ENCODE measurements around the gene ROPN1L.

ROPN1L gene

GRCh38 chr5:10454591-10455276, 13.1 kb downstream of the ROPN1L start:
- DNase-seq (ENCODE audit: insufficient read length, low spot score): no peak
- TF ChIP-seq POLR2A (IDR thresholded peaks at IDR 0.05; ENCODE audit: low read depth, low read length) (no peak), POLR2AphosphoS5 (IDR thresholded peaks at IDR 0.05; ENCODE audit: low read depth, low read length) (no peak), POU2F2 (IDR thresholded peaks at IDR 0.05; ENCODE audit: low read depth, low read length) (no peak), PAX5 (IDR thresholded peaks at IDR 0.05; ENCODE audit: insufficient read depth, low read length, severe bottlenecking) (no peak), SPI1 (IDR thresholded peaks at IDR 0.05; ENCODE audit: low read depth, low read length) (no peak), TAF1 (IDR thresholded peaks at IDR 0.05; ENCODE audit: low read depth, low read length) (no peak)
- no peak for FAIRE-seq

- DNase-seq (ENCODE audit: insufficient read length, low spot score): no peak
- TF ChIP-seq SPI1 (IDR thresholded peaks at IDR 0.05; ENCODE audit: low read depth, low read length): no peak
- no peak for TF ChIP-seq POLR2A (IDR thresholded peaks at IDR 0.05; ENCODE audit: low read depth, low read length)
- TF ChIP-seq TAF1 (IDR thresholded peaks at IDR 0.05; ENCODE audit: low read depth, low read length): no peak
- no peak for TF ChIP-seq PAX5 (IDR thresholded peaks at IDR 0.05; ENCODE audit: insufficient read depth, low read length, severe bottlenecking)
- TF ChIP-seq POLR2AphosphoS5 (IDR thresholded peaks at IDR 0.05; ENCODE audit: low read depth, low read length): no peak
- no peak for TF ChIP-seq POU2F2 (IDR thresholded peaks at IDR 0.05; ENCODE audit: low read depth, low read length)
- no peak for FAIRE-seq
Measured at GRCh38 chr5:10455277-10455670, 13.6 kb downstream of the ROPN1L start.

GRCh38 chr5:10456583-10457420, 15.1 kb downstream of the ROPN1L start:
- DNase-seq (ENCODE audit: insufficient read length, low spot score): no peak
- FAIRE-seq: no peak
- TF ChIP-seq POLR2AphosphoS5 (IDR thresholded peaks at IDR 0.05; ENCODE audit: low read depth, low read length) (no peak), PAX5 (IDR thresholded peaks at IDR 0.05; ENCODE audit: insufficient read depth, low read length, severe bottlenecking) (no peak), SPI1 (IDR thresholded peaks at IDR 0.05; ENCODE audit: low read depth, low read length) (no peak), TAF1 (IDR thresholded peaks at IDR 0.05; ENCODE audit: low read depth, low read length) (no peak)

- TF ChIP-seq SPI1 (IDR thresholded peaks at IDR 0.05; ENCODE audit: low read depth, low read length) (no peak), POU2F2 (IDR thresholded peaks at IDR 0.05; ENCODE audit: low read depth, low read length) (no peak), TAF1 (IDR thresholded peaks at IDR 0.05; ENCODE audit: low read depth, low read length) (no peak), POLR2A (IDR thresholded peaks at IDR 0.05; ENCODE audit: low read depth, low read length) (no peak)
- FAIRE-seq: no peak
- no peak for DNase-seq (ENCODE audit: insufficient read length, low spot score)
Measured at GRCh38 chr5:10457682-10458574, 16.2 kb downstream of the ROPN1L start.

- TF ChIP-seq POU2F2 (IDR thresholded peaks at IDR 0.05; ENCODE audit: low read depth, low read length) (no peak), PAX5 (IDR thresholded peaks at IDR 0.05; ENCODE audit: insufficient read depth, low read length, severe bottlenecking) (no peak), TAF1 (IDR thresholded peaks at IDR 0.05; ENCODE audit: low read depth, low read length) (no peak), POLR2AphosphoS5 (IDR thresholded peaks at IDR 0.05; ENCODE audit: low read depth, low read length) (no peak), POLR2A (IDR thresholded peaks at IDR 0.05; ENCODE audit: low read depth, low read length) (no peak), SPI1 (IDR thresholded peaks at IDR 0.05; ENCODE audit: low read depth, low read length) (no peak)
- no peak for FAIRE-seq
- no peak for DNase-seq (ENCODE audit: insufficient read length, low spot score)
Measured at GRCh38 chr5:10459080-10460055, 17.7 kb downstream of the ROPN1L start.

- FAIRE-seq: no peak
- no peak for DNase-seq (ENCODE audit: insufficient read length, low spot score)
- TF ChIP-seq POLR2A (IDR thresholded peaks at IDR 0.05; ENCODE audit: low read depth, low read length): no peak
- no peak for TF ChIP-seq SPI1 (IDR thresholded peaks at IDR 0.05; ENCODE audit: low read depth, low read length)
- no peak for TF ChIP-seq POU2F2 (IDR thresholded peaks at IDR 0.05; ENCODE audit: low read depth, low read length)
- TF ChIP-seq TAF1 (IDR thresholded peaks at IDR 0.05; ENCODE audit: low read depth, low read length): no peak
- no peak for TF ChIP-seq POLR2AphosphoS5 (IDR thresholded peaks at IDR 0.05; ENCODE audit: low read depth, low read length)
- no peak for TF ChIP-seq PAX5 (IDR thresholded peaks at IDR 0.05; ENCODE audit: insufficient read depth, low read length, severe bottlenecking)
Measured at GRCh38 chr5:10460252-10460906, 18.7 kb downstream of the ROPN1L start.

GRCh38 chr5:10461041-10461440, 19.4 kb downstream of the ROPN1L start:
- no peak for DNase-seq (ENCODE audit: insufficient read length, low spot score)
- TF ChIP-seq POLR2AphosphoS5 (IDR thresholded peaks at IDR 0.05; ENCODE audit: low read depth, low read length) (no peak), PAX5 (IDR thresholded peaks at IDR 0.05; ENCODE audit: insufficient read depth, low read length, severe bottlenecking) (no peak), POU2F2 (IDR thresholded peaks at IDR 0.05; ENCODE audit: low read depth, low read length) (no peak), TAF1 (IDR thresholded peaks at IDR 0.05; ENCODE audit: low read depth, low read length) (no peak), POLR2A (IDR thresholded peaks at IDR 0.05; ENCODE audit: low read depth, low read length) (no peak), SPI1 (IDR thresholded peaks at IDR 0.05; ENCODE audit: low read depth, low read length) (no peak)
- no peak for FAIRE-seq
